ENCODE results near the gene PHKB.

The PHKB gene

DNA sequence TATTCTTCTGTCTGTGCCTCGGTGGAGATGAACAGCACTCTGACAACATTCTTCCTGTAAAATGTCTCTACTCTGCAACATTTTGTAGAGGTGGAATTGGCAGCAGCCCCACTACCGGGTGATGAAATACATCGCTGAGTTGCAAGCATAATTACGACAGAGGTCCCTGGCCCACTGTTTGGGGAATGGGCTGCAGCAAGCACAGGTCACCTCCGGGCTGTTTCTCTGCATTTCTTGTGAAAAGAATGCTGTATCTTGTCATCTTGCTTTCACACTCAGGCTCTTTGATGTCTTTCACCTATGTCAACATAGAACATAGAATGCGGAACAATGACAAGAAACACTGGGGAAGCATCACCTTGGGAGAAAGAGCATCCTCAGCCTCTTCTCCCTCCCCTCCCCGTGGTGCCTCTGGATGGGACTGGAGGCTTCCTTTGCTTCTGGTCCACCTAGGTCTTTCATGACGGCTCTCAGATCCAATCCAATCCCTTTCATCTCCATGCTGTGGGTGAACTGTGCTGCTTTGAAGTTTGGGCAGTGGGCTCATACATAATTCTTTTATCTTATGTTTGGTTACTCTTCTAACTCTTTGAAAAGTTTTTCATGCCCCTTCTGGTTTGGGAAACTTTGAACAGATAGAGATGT, 265.0 kb downstream of the PHKB start:
- no peaks in the 10 kb centered on the region for H3K36me3 ChIP-seq (ENCODE audit: control insufficient read depth, low read length)
- H3K9me2 ChIP-seq (replicated peaks; ENCODE audit: control insufficient read depth, low read length) = no peaks in the 10 kb centered on the region
- no peak overlapping the region for H3K27ac ChIP-seq (ENCODE audit: low read depth, low read length)
- TF ChIP-seq CTCF (IDR thresholded peaks at IDR 0.05; ENCODE audit: low read depth, low read length, poor library complexity, severe bottlenecking) (no peak), EZH2phosphoT487 (IDR thresholded peaks at IDR 0.05; ENCODE audit: borderline replicate concordance, low read length) (no peak)
- peaks cover 15% of the 10 kb centered on the region for H3K4me1 ChIP-seq (ENCODE audit: control insufficient read depth, low read length)
- H3K9me3 ChIP-seq (ENCODE audit: control insufficient read depth, insufficient read depth, low read length) = no peaks in the 10 kb centered on the region
- no peaks in the 10 kb centered on the region for H4K20me1 ChIP-seq (ENCODE audit: control insufficient read depth, insufficient read depth, low read depth, low read length)
- H3K4me2 ChIP-seq (ENCODE audit: low read length) = no peak overlapping the region
- peaks cover 40% of the 10 kb centered on the region for H3K27me3 ChIP-seq (ENCODE audit: control insufficient read depth, low read length)
- H3K79me2 ChIP-seq (ENCODE audit: control insufficient read depth, low read length) = no peaks in the 10 kb centered on the region
- H3K4me3 ChIP-seq (ENCODE audit: low read length) = no peak overlapping the region
- 0 out of 2 replicates have a peak, but pooled peaks cover 2% of the 10 kb centered on the region for H3F3A ChIP-seq (ENCODE audit: control insufficient read depth, insufficient read depth)

DNA sequence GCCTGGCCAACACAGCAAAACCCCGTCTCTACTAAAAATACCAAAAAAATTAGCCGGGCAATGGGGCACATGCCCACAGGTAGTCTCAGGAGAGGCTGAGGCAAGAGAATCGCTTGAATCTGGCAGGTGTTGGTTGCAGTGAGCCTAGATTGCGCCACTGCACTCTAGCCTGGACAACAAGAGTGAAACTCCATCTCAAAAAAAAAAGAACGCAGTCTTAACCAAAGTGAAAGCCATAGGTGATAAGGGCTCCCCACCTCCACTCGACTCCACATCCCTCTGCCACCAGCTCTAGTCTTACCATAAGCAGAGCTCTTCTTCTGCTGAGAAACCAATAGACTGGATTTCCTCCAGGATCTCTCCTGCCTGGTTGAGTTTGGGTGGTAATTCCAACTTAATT, 266.0 kb downstream of the PHKB start:
- no peaks in the 10 kb centered on the region for H3K9me2 ChIP-seq (replicated peaks; ENCODE audit: control insufficient read depth, low read length)
- 0 out of 2 replicates have a peak, but pooled peaks cover 2% of the 10 kb centered on the region for H3F3A ChIP-seq (ENCODE audit: control insufficient read depth, insufficient read depth)
- H3K79me2 ChIP-seq (ENCODE audit: control insufficient read depth, low read length) = no peaks in the 10 kb centered on the region
- H3K4me1 ChIP-seq (ENCODE audit: control insufficient read depth, low read length) = peaks cover 15% of the 10 kb centered on the region
- peaks cover 38% of the 10 kb centered on the region for H3K27me3 ChIP-seq (ENCODE audit: control insufficient read depth, low read length)
- no peak overlapping the region for H3K4me3 ChIP-seq (ENCODE audit: low read length)
- TF ChIP-seq EZH2phosphoT487 (IDR thresholded peaks at IDR 0.05; ENCODE audit: borderline replicate concordance, low read length) (no peak), CTCF (IDR thresholded peaks at IDR 0.05; ENCODE audit: low read depth, low read length, poor library complexity, severe bottlenecking) (no peak)
- no peak overlapping the region for H3K27ac ChIP-seq (ENCODE audit: low read depth, low read length)
- no peaks in the 10 kb centered on the region for H3K9me3 ChIP-seq (ENCODE audit: control insufficient read depth, insufficient read depth, low read length)
- H3K4me2 ChIP-seq (ENCODE audit: low read length) = no peak overlapping the region
- no peaks in the 10 kb centered on the region for H3K36me3 ChIP-seq (ENCODE audit: control insufficient read depth, low read length)
- H4K20me1 ChIP-seq (ENCODE audit: control insufficient read depth, insufficient read depth, low read depth, low read length) = no peaks in the 10 kb centered on the region

DNA sequence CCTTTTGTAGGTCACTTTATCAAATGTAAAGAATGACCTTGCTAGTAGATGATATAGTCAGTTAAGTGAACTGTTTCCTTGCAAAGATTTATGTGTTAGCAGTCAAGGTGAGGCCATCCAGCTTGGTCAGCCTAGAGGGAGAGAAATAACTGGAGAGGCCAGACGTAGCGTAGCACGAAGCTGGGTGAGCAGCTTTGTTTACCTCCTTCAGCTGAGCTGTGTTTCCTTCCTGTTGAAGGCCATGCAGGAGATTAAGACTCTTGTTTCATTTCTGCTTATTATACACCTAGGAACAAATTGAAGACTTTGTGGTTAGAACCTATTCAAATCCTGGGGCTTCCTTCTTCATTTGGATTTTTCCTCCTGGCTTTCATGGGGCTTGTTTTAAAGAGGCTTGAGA, 267.1 kb downstream of the PHKB start:
- no peaks in the 10 kb centered on the region for H3K79me2 ChIP-seq (ENCODE audit: control insufficient read depth, low read length)
- peaks cover 15% of the 10 kb centered on the region for H3K4me1 ChIP-seq (ENCODE audit: control insufficient read depth, low read length)
- peak overlapping the region; percentile 64 for H3K4me2 ChIP-seq (ENCODE audit: low read length)
- no peaks in the 10 kb centered on the region for H3K36me3 ChIP-seq (ENCODE audit: control insufficient read depth, low read length)
- H3K9me3 ChIP-seq (ENCODE audit: control insufficient read depth, insufficient read depth, low read length) = no peaks in the 10 kb centered on the region
- 0 out of 2 replicates have a peak, but pooled peaks cover 2% of the 10 kb centered on the region for H3F3A ChIP-seq (ENCODE audit: control insufficient read depth, insufficient read depth)
- no peak for TF ChIP-seq CTCF (IDR thresholded peaks at IDR 0.05; ENCODE audit: low read depth, low read length, poor library complexity, severe bottlenecking)
- no peak for TF ChIP-seq EZH2phosphoT487 (IDR thresholded peaks at IDR 0.05; ENCODE audit: borderline replicate concordance, low read length)
- no peaks in the 10 kb centered on the region for H4K20me1 ChIP-seq (ENCODE audit: control insufficient read depth, insufficient read depth, low read depth, low read length)
- H3K27ac ChIP-seq (ENCODE audit: low read depth, low read length) = no peak overlapping the region
- H3K4me3 ChIP-seq (ENCODE audit: low read length) = peak overlapping the region; percentile 36
- H3K27me3 ChIP-seq (ENCODE audit: control insufficient read depth, low read length) = peaks cover 33% of the 10 kb centered on the region
- no peaks in the 10 kb centered on the region for H3K9me2 ChIP-seq (replicated peaks; ENCODE audit: control insufficient read depth, low read length)

Measured in DOHH2 (cell line).